ENCODE measurements around the gene PPIP5K2.
A peak's percentile ranks its signal among the peaks of the same experiment; 100 is the strongest.

Gene PPIP5K2

DNA sequence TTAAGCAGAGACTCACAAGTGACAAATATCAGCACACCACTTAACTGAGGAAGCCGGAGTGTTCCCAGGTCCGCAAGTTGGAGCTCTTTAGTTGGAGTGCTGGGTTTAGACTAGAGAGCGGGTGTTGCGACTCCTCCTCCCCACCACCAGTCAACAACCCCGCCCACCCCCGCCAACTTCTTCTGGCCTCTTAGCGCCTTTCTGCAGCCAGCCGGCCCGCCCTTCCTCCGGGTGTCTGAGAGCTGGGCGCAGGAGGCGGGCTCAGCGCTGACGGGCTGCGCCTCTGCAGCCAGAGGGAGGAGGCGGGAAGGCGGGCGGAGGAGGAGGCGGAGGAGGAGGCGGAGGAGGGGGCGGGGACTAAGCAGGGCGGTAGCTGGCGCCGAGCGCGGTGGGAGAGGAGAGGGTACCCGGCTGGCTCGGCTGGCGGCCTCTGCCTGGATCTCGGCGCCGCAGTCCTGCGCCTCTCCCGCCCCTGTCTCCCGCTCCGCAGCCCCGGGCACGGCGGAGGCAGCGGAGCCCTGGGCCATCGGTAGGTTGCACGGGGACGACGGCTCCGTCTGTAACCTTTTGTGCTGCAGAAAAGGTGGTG lies 138.4 kb downstream of the PPIP5K2 start, which contains the start of gene MACIR:
Gene MACIR (plus strand): TSS at position 396 of the 589 bp plus-strand sequence. CDS start 17,157 bp downstream, outside the sequence.
- peak; percentile 95 for TF ChIP-seq FOXP2 (optimal IDR thresholded peaks at IDR 0.05; ENCODE audit: borderline replicate concordance, extremely low read depth, extremely low read length, insufficient read depth)
- no peak for TF ChIP-seq SIN3A (IDR thresholded peaks at IDR 0.05; ENCODE audit: borderline replicate concordance, insufficient read depth, low read length)
- TF ChIP-seq TAF1 (IDR thresholded peaks at IDR 0.05; ENCODE audit: borderline replicate concordance, insufficient read depth, low read length): peak; percentile 82; the same call in 1 of the 2 replicates
- TF ChIP-seq POLR2AphosphoS5 (IDR thresholded peaks at IDR 0.05; ENCODE audit: low read depth, low read length): peak; percentile 84
- TF ChIP-seq, protein P1, sequence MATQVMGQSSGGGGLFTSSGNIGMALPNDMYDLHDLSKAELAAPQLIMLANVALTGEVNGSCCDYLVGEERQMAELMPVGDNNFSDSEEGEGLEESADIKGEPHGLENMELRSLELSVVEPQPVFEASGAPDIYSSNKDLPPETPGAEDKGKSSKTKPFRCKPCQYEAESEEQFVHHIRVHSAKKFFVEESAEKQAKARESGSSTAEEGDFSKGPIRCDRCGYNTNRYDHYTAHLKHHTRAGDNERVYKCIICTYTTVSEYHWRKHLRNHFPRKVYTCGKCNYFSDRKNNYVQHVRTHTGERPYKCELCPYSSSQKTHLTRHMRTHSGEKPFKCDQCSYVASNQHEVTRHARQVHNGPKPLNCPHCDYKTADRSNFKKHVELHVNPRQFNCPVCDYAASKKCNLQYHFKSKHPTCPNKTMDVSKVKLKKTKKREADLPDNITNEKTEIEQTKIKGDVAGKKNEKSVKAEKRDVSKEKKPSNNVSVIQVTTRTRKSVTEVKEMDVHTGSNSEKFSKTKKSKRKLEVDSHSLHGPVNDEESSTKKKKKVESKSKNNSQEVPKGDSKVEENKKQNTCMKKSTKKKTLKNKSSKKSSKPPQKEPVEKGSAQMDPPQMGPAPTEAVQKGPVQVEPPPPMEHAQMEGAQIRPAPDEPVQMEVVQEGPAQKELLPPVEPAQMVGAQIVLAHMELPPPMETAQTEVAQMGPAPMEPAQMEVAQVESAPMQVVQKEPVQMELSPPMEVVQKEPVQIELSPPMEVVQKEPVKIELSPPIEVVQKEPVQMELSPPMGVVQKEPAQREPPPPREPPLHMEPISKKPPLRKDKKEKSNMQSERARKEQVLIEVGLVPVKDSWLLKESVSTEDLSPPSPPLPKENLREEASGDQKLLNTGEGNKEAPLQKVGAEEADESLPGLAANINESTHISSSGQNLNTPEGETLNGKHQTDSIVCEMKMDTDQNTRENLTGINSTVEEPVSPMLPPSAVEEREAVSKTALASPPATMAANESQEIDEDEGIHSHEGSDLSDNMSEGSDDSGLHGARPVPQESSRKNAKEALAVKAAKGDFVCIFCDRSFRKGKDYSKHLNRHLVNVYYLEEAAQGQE (IDR thresholded peaks at IDR 0.05; ENCODE audit: insufficient read depth in 1 of 2, low read depth in 2 of 2, low read length in 2 of 2): peak in 1 of 2 experiments; percentile 23; a peak in 1 of 4 replicates

DNA sequence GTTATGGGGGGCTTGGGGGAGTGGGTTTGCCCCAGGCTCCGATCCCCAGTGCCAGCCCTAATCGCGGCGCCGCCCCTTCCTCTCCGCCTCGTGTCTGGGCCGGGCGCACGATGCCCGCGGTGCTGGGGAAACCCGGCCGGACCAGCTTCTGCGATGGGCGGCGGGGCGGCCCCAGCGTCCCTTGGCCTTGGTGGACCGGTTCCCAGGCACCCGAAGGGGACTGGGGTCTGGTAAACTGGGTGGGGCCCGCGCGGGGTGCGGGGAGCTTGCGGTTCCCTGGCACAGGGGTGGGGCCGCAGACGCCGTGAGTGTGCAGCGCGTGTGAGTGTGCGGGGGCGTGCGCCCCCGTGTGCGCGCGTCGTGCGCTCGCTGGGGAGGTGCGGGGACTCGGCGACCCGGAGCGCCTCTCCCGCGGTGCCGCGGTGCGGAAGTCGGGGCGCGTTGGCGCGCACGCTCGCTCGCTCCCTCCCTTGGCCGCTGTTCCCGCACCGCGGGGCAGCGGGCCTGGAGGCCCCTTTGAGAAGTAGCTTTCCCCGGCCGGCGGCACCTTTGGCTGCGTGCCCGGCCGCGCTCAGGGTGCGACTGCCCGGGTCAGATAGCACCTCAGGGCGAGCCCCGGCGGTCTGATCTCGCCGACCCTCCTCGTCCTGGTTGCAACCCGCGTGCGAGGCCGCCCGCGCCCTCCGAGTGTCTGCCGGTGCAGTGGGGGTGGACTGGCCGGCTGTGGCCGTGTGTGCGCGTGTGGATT lies 139.0 kb downstream of the PPIP5K2 start:
- TF ChIP-seq SIN3A (IDR thresholded peaks at IDR 0.05; ENCODE audit: borderline replicate concordance, insufficient read depth, low read length) (no peak), TAF1 (IDR thresholded peaks at IDR 0.05; ENCODE audit: borderline replicate concordance, insufficient read depth, low read length) (no peak), FOXP2 (optimal IDR thresholded peaks at IDR 0.05; ENCODE audit: borderline replicate concordance, extremely low read depth, extremely low read length, insufficient read depth) (peak; percentile 40), POLR2AphosphoS5 (IDR thresholded peaks at IDR 0.05; ENCODE audit: low read depth, low read length) (0 out of 2 replicates have a peak, but pooled peaks have one; percentile 1)
- TF ChIP-seq, protein P1 (IDR thresholded peaks at IDR 0.05; ENCODE audit: insufficient read depth in 1 of 2, low read depth in 2 of 2, low read length in 2 of 2): no peak

DNA sequence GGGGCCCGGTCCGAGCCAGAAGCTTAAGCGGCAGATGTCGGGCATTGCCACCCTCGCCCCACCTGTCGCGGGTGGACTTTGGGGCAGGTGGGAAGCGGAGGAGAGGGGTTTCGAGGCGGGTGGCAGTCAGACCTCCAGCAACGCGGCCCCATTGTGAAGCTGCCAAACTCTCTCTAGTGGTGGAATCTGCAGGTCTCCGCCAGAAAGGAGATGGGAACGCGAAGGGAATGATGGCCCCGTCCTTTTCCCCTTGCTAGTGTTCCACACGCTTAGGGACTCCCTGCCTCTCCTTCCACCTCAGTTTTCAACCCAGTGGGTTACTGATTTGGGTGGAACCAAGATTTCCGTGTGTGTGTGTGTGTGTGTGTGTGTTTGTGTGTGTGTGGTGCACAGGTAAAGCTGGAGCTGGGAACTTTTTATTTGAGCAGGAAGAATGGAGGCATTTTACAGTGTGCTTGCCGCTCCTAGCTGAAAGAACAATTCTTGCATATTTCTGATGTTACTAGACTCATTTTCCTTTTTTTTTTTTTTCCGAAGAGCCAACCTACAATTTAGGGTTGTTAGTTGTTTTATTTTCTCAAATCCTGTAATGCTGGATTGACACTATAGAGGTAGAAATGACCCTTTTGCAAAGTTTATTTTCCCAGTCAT lies 139.7 kb downstream of the PPIP5K2 start:
- no peak for TF ChIP-seq SIN3A (IDR thresholded peaks at IDR 0.05; ENCODE audit: borderline replicate concordance, insufficient read depth, low read length)
- no peak for TF ChIP-seq TAF1 (IDR thresholded peaks at IDR 0.05; ENCODE audit: borderline replicate concordance, insufficient read depth, low read length)
- TF ChIP-seq POLR2AphosphoS5 (IDR thresholded peaks at IDR 0.05; ENCODE audit: low read depth, low read length): no peak
- TF ChIP-seq, protein P1 (IDR thresholded peaks at IDR 0.05; ENCODE audit: insufficient read depth in 1 of 2, low read depth in 2 of 2, low read length in 2 of 2): no peak
- TF ChIP-seq FOXP2 (optimal IDR thresholded peaks at IDR 0.05; ENCODE audit: borderline replicate concordance, extremely low read depth, extremely low read length, insufficient read depth): no peak

- TF ChIP-seq TAF1 (IDR thresholded peaks at IDR 0.05; ENCODE audit: borderline replicate concordance, insufficient read depth, low read length): no peak
- no peak for TF ChIP-seq SIN3A (IDR thresholded peaks at IDR 0.05; ENCODE audit: borderline replicate concordance, insufficient read depth, low read length)
- no peak for TF ChIP-seq POLR2AphosphoS5 (IDR thresholded peaks at IDR 0.05; ENCODE audit: low read depth, low read length)
- TF ChIP-seq, protein P1 (IDR thresholded peaks at IDR 0.05; ENCODE audit: insufficient read depth in 1 of 2, low read depth in 2 of 2, low read length in 2 of 2): no peak
- TF ChIP-seq FOXP2 (optimal IDR thresholded peaks at IDR 0.05; ENCODE audit: borderline replicate concordance, extremely low read depth, extremely low read length, insufficient read depth): no peak
These were observed 140.8 kb downstream of the PPIP5K2 start for GRCh38 chr5:103260951-103261350.

Measured in PFSK-1 (cell line).